ENCODE measurements around the gene KLF13. TPM values are rescaled to one million over a fixed set of nuclear protein-coding genes. Genes with fewer than 3 reads are reported as not detected.

Gene KLF13
- total and polyA plus RNA-seq, 7 experiments from 2014 or later, result 42.4 to 256 (median 194) TPM

DNA sequence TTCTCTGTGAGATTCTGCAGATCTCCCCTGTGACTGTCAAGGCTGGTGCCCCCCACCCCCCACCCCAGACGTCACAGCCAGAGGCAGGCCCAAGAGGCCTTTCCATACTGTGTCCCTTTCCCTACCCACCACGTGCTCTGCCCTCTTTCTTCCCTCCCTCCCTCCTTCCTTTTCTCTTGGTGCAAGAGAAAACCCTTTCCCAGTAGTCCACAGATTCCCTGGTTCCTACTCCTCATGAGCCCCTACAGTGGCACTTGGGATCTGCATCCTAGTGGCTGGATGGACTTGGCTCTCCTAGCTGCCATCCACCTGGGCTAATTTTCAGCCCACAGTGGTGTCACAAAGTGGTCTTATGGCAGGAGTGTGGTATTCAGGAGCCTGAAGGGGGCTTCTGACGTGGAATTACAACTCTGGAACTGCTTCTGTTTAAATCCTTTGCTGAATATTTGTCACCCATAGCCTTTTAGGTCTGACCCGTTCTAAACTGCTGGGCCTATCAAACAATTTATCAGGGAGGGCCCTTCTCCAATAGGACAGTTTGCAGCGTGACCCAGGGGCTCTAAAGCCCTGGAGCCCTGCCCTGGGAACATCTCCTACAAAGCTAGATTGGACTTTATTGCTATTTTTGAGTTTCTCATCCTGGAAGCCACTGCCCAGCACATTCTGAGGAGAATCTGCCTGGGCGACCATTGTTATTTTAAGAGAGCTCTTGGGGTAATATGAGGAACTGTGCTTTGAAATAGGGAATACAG is 35.3 kb downstream of the KLF13 start:
- H3K4me1 ChIP-seq (ENCODE audit: control insufficient read depth in 2 of 2, insufficient read depth in 2 of 2, low read length in 2 of 2), result peaks cover 91 to 93% of the 10 kb centered on the region in 2 donors
- POLR2A ChIA-PET, result interaction anchor here (0.9 to 25.6 kb wide), 20 partner anchors 12 to 159 kb away, joined by 3 to 529 read pairs (median 5); partner anchors contain the start of gene KLF13
- H3K9me3 Mint-ChIP-seq, result no peaks in the 10 kb centered on the region
- H3K4me1 Mint-ChIP-seq, result peaks cover 80 to 99% (median 98%) of the 10 kb centered on the region in 7 donors
- ATAC-seq (no peak), DNase-seq (no peak)
- H3K27ac ChIP-seq (ENCODE audit: low read depth, low read length), result peak overlapping the region; percentile 94
- no peaks in the 10 kb centered on the region for H3K27me3 ChIP-seq (ENCODE audit: control insufficient read depth in 2 of 2, insufficient read depth in 2 of 2, low read length in 2 of 2)
- H3K36me3 ChIP-seq (ENCODE audit: control insufficient read depth in 2 of 3, insufficient read depth in 3 of 3, low read length in 3 of 3), result no peaks in the 10 kb centered on the region
- peak overlapping the region; percentile 76 to 95 (median 85) for H3K4me3 Mint-ChIP-seq
- peaks cover 4 to 33% (median 6%) of the 10 kb centered on the region in 5 donors for H3K36me3 Mint-ChIP-seq
- no peaks in the 10 kb centered on the region for H3K9me3 ChIP-seq (ENCODE audit: control insufficient read depth in 2 of 3, low read length in 3 of 3)
- CTCF ChIA-PET, result interaction anchor here (0.8 to 6.5 kb wide), 17 partner anchors 8 to 126 kb away, joined by 3 to 54 read pairs (median 5); no protein-coding TSS in a partner anchor
- H3K27ac Mint-ChIP-seq, result peak overlapping the region; percentile 92 to 99 (median 97)
- intact Hi-C loops (cut with micrococcal nuclease), result loop anchor here (1.0 to 2.0 kb wide), 13 partner anchors 9 to 161 kb away; partner anchors contain the start of gene KLF13 (in 1 of the 2)
- H3K27me3 Mint-ChIP-seq, result no peaks in the 10 kb centered on the region
- H3K4me3 ChIP-seq (ENCODE audit: low read length), result peak overlapping the region; percentile 43

- Mint-ChIP-seq H3K9me3 (no peaks in the 10 kb centered on the region), H3K36me3 (peaks cover 1 to 29% (median 5%) of the 10 kb centered on the region in 5 donors), H3K4me1 (peaks cover 81 to 99% (median 98%) of the 10 kb centered on the region in 7 donors), H3K27me3 (no peaks in the 10 kb centered on the region), H3K27ac (peak overlapping the region; percentile 92 to 99 (median 97)), H3K4me3 (peak overlapping the region; percentile 76 to 95 (median 85))
- DNase-seq, result no peak
- H3K4me3 ChIP-seq (ENCODE audit: low read length), result peak overlapping the region; percentile 1
- H3K27ac ChIP-seq (ENCODE audit: low read depth, low read length), result peak overlapping the region; percentile 94
- ChIA-PET POLR2A (interaction anchor here (0.6 to 25.6 kb wide), 18 partner anchors 10 to 148 kb away, joined by 3 to 529 read pairs (median 6); partner anchors contain the start of gene KLF13), CTCF (interaction anchor here (0.6 to 6.5 kb wide), 8 partner anchors 9 to 125 kb away, joined by 3 to 54 read pairs (median 4); no protein-coding TSS in a partner anchor)
- no peak for ATAC-seq
- no peaks in the 10 kb centered on the region for H3K36me3 ChIP-seq (ENCODE audit: control insufficient read depth in 2 of 3, insufficient read depth in 3 of 3, low read length in 3 of 3)
- no peaks in the 10 kb centered on the region for H3K9me3 ChIP-seq (ENCODE audit: control insufficient read depth in 2 of 3, low read length in 3 of 3)
- H3K27me3 ChIP-seq (ENCODE audit: control insufficient read depth in 2 of 2, insufficient read depth in 2 of 2, low read length in 2 of 2), result no peaks in the 10 kb centered on the region
- intact Hi-C loops (cut with micrococcal nuclease), result no loop called here
- H3K4me1 ChIP-seq (ENCODE audit: control insufficient read depth in 2 of 2, insufficient read depth in 2 of 2, low read length in 2 of 2), result peaks cover 91 to 93% of the 10 kb centered on the region in 2 donors
Measured at GRCh38 chr15:31362886-31363285, 36.3 kb downstream of the KLF13 start.

DNA sequence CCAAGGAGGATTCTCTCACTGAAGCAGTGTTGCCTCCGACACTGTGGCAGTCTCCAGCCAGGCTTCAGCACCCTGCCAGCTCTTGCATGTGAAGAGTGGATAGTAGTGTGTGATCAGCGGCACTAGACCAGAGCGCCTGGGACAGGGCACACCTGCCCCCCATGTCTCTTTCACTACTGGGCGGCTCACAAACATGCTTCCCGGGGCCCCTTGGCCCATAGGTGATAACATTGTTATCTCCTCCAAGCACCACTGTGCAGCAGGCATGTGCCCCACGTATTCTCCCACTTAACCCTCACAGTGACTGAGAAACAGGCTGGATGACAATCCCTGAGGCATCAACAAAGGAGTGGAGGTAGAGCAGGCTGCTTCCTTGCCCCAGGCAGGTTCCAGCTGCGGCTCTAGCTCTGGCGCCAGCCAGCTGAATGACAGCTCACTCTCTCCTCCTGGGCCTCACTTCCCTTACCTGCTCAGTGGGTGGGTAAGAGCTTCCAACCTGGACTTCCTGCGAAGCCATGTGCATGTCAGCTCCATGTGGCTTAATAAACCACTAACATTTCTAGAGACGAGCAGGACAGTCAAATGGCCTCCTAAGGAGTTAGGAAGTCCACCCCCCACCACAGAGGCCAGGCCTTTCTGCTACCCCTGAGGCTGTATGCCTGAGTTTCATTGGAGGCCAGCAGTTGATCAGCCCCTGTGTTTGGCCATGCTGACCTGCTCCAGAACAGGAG is 37.8 kb downstream of the KLF13 start:
- Histone ChIP-seq H3K9me3 (ENCODE audit: control insufficient read depth in 2 of 3, low read length in 3 of 3) (peaks cover 0 to 5% (median 0%) of the 10 kb centered on the region in 3 experiments), H3K36me3 (ENCODE audit: control insufficient read depth in 2 of 3, insufficient read depth in 3 of 3, low read length in 3 of 3) (no peaks in the 10 kb centered on the region), H3K27me3 (ENCODE audit: control insufficient read depth in 2 of 2, insufficient read depth in 2 of 2, low read length in 2 of 2) (no peaks in the 10 kb centered on the region), H3K4me3 (ENCODE audit: low read length) (peak overlapping the region; percentile 11), H3K27ac (ENCODE audit: low read depth, low read length) (peak overlapping the region; percentile 94), H3K4me1 (ENCODE audit: control insufficient read depth in 2 of 2, insufficient read depth in 2 of 2, low read length in 2 of 2) (peaks cover 88 to 89% of the 10 kb centered on the region in 2 donors)
- intact Hi-C loops (cut with micrococcal nuclease), result loop anchor here in 1 of 2 donors (1.0 kb wide), 2 partner anchors 11 to 28 kb away; no protein-coding TSS in a partner anchor
- H3K27ac Mint-ChIP-seq, result peak overlapping the region; percentile 92 to 99 (median 97)
- no peak for ATAC-seq
- no peak for DNase-seq
- peak overlapping the region; percentile 72 to 95 (median 85) for H3K4me3 Mint-ChIP-seq
- peaks cover 0 to under 1% (median 0%) of the 10 kb centered on the region in 11 donors for H3K9me3 Mint-ChIP-seq
- no peaks in the 10 kb centered on the region for H3K27me3 Mint-ChIP-seq
- peaks cover under 1 to 30% (median 7%) of the 10 kb centered on the region in 5 donors for H3K36me3 Mint-ChIP-seq
- ChIA-PET POLR2A (interaction anchor here (0.6 to 25.6 kb wide), 17 partner anchors 9 to 161 kb away, joined by 3 to 529 read pairs (median 9); partner anchors contain the start of gene KLF13), CTCF (interaction anchor here (0.9 to 6.5 kb wide), 18 partner anchors 8 to 164 kb away, joined by 3 to 54 read pairs (median 8); no protein-coding TSS in a partner anchor)
- peaks cover 80 to 99% (median 98%) of the 10 kb centered on the region in 7 donors for H3K4me1 Mint-ChIP-seq

DNA sequence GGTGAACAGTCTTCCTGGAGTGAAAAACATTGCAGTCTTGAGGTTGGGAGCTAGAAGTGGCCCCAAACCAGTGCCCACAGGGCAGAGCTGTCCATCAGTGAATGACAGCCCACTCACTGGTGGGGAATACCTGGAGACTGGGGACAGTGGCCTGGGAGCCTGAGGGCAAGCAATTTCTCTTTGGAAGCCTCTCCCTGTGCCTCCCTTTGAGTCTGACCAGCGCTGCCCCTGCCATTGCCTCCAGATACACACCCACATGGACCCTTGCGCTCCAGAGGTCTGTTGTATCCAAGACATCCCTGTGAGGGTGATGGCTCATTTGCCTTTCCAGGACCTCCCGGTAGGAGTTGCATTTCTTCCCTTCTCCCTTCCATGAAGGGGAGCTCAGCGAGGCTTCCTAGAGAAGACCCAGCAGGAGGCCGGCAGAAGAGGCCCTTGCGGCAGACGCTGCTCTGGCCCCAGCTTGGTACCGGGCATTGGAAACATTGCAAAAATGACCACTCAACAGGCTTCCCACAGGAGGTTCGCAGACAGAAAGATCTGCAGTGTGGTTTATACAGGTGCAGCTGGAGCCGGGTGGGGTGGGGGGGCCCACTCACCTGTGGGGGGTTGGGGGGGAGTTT is 38.5 kb downstream of the KLF13 start:
- ATAC-seq (no peak), DNase-seq (no peak)
- intact Hi-C loops (cut with micrococcal nuclease), result loop anchor here in 1 of 2 donors (1.0 kb wide), 2 partner anchors 12 to 27 kb away; no protein-coding TSS in a partner anchor
- Histone ChIP-seq H3K4me1 (ENCODE audit: control insufficient read depth in 2 of 2, insufficient read depth in 2 of 2, low read length in 2 of 2) (peaks cover 88% of the 10 kb centered on the region in 2 donors), H3K36me3 (ENCODE audit: control insufficient read depth in 2 of 3, insufficient read depth in 3 of 3, low read length in 3 of 3) (no peaks in the 10 kb centered on the region), H3K9me3 (ENCODE audit: control insufficient read depth in 2 of 3, low read length in 3 of 3) (peaks cover 0 to 6% (median 0%) of the 10 kb centered on the region in 3 experiments), H3K27me3 (ENCODE audit: control insufficient read depth in 2 of 2, insufficient read depth in 2 of 2, low read length in 2 of 2) (no peaks in the 10 kb centered on the region), H3K4me3 (ENCODE audit: low read length) (peak overlapping the region; percentile 20), H3K27ac (ENCODE audit: low read depth, low read length) (peak overlapping the region; percentile 94)
- Mint-ChIP-seq H3K4me1 (peaks cover 84 to 99% (median 98%) of the 10 kb centered on the region in 7 donors), H3K27ac (peak overlapping the region; percentile 92 to 99 (median 97)), H3K27me3 (no peaks in the 10 kb centered on the region), H3K4me3 (peak overlapping the region; percentile 72 to 95 (median 85)), H3K9me3 (peaks cover 0 to 5% (median 0%) of the 10 kb centered on the region in 11 donors), H3K36me3 (peaks cover 7 to 33% (median 13%) of the 10 kb centered on the region in 5 donors)
- ChIA-PET CTCF (interaction anchor here (0.6 to 6.5 kb wide), 20 partner anchors 9 to 165 kb away, joined by 3 to 54 read pairs (median 9); no protein-coding TSS in a partner anchor), POLR2A (interaction anchor here (0.6 to 25.6 kb wide), 21 partner anchors 17 to 162 kb away, joined by 3 to 529 read pairs (median 7); partner anchors contain the start of gene KLF13)

GRCh38 chr15:31365655-31366127 is 39.1 kb downstream of the KLF13 start:
- CTCF ChIA-PET, result interaction anchor here (0.6 to 6.5 kb wide), 22 partner anchors 9 to 166 kb away, joined by 3 to 54 read pairs (median 8); no protein-coding TSS in a partner anchor
- Histone ChIP-seq H3K4me1 (ENCODE audit: control insufficient read depth in 2 of 2, insufficient read depth in 2 of 2, low read length in 2 of 2) (peaks cover 87% of the 10 kb centered on the region in 2 donors), H3K9me3 (ENCODE audit: control insufficient read depth in 2 of 3, low read length in 3 of 3) (peaks cover 0 to 6% (median 0%) of the 10 kb centered on the region in 3 experiments), H3K36me3 (ENCODE audit: control insufficient read depth in 2 of 3, insufficient read depth in 3 of 3, low read length in 3 of 3) (no peaks in the 10 kb centered on the region), H3K4me3 (ENCODE audit: low read length) (peak overlapping the region; percentile 36), H3K27ac (ENCODE audit: low read depth, low read length) (peak overlapping the region; percentile 94), H3K27me3 (ENCODE audit: control insufficient read depth in 2 of 2, insufficient read depth in 2 of 2, low read length in 2 of 2) (no peaks in the 10 kb centered on the region)
- H3K27ac Mint-ChIP-seq, result peak overlapping the region; percentile 92 to 99 (median 97)
- H3K27me3 Mint-ChIP-seq, result no peaks in the 10 kb centered on the region
- peaks cover 85 to 100% (median 99%) of the 10 kb centered on the region in 7 donors for H3K4me1 Mint-ChIP-seq
- H3K4me3 Mint-ChIP-seq, result peak overlapping the region; percentile 72 to 88 (median 85)
- POLR2A ChIA-PET, result interaction anchor here (0.6 to 25.6 kb wide), 21 partner anchors 17 to 159 kb away, joined by 3 to 529 read pairs (median 7); partner anchors contain the start of gene KLF13
- peak; percentile 53 to 82 (median 78) for DNase-seq
- intact Hi-C loops (cut with micrococcal nuclease), result loop anchor here (1.0 kb wide), 7 partner anchors 10 to 123 kb away; no protein-coding TSS in a partner anchor
- peak; percentile 68 for ATAC-seq
- peaks cover 7 to 35% (median 13%) of the 10 kb centered on the region in 5 donors for H3K36me3 Mint-ChIP-seq
- peaks cover 0 to 5% (median 0%) of the 10 kb centered on the region in 11 donors for H3K9me3 Mint-ChIP-seq

Data from naive thymus-derived CD4-positive, alpha-beta T cell (primary cell).